ENCODE data around the gene PPY.
"Not testable (repeated sequence)": the region's sequence is repeated elsewhere in the genome, so short reads cannot be mapped to it uniquely, and the experiment has no call there.

The PPY gene

DNA sequence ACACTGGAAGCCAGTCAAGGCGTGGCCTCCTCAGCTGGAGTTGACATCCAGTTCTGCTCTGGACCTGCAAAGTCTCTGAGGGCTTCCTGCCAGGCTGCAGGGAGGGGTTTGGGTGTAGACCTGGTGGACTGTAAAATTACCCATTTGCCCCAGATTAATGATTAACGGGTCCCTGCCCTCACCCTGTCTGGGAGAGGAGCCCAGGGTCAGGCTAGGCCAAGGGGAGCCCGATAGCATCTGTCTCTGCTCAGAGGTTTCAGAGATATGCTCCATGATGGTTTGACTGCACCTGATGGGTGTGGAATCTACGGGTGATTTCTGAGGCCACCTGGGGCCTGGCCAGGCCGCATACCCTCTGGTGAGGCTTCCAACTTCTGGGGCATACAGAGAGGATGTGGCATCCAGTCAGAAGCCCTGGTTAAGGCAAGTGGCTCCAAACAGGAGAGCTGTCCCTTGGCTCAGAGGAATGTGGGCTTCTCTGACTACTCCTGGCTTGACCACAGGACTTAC, 11.2 kb downstream of the PPY start:
- no peak for DNase-seq (ENCODE audit: low read depth)

DNA sequence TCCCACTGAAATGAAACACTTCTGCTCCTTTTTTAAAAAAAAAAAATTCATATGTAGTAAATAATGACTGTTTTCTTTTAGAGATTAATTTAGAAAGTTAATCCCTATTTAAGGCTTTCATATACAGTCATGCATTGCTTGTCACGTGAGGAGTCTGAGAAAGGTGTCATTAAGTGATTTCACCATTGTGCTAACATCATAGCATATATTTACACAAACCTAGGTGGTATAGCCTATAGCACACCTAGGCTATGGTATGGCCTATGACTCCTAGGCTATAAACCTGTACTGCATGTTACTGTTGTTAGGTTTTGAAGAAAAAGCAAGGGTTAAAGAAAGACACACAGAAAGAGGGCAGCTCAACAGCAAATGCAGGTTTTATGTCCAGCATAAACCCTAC, 13.7 kb downstream of the PPY start:
- no peak for DNase-seq (ENCODE audit: low read depth)

DNA sequence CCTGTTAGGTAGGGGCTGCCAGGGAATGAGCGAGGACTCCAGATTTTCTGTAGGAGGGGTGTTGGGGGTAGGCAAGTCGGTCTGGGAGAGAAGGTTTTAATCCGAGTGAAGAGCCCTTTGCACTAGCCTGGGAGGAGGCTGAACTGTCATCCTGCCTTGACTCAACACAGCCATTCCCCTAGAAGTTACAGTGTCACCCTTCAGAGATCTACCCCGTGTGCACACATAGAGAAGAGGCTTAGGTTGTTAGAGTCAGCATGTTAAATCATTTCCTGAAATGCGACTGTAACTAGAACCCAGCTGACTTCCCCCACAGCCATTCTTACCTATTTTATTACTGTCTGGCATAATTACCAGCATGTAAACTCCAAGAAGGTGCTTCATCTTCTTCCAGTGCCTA, 14.3 kb downstream of the PPY start:
- not testable (repeated sequence) for DNase-seq (ENCODE audit: low read depth)

DNA sequence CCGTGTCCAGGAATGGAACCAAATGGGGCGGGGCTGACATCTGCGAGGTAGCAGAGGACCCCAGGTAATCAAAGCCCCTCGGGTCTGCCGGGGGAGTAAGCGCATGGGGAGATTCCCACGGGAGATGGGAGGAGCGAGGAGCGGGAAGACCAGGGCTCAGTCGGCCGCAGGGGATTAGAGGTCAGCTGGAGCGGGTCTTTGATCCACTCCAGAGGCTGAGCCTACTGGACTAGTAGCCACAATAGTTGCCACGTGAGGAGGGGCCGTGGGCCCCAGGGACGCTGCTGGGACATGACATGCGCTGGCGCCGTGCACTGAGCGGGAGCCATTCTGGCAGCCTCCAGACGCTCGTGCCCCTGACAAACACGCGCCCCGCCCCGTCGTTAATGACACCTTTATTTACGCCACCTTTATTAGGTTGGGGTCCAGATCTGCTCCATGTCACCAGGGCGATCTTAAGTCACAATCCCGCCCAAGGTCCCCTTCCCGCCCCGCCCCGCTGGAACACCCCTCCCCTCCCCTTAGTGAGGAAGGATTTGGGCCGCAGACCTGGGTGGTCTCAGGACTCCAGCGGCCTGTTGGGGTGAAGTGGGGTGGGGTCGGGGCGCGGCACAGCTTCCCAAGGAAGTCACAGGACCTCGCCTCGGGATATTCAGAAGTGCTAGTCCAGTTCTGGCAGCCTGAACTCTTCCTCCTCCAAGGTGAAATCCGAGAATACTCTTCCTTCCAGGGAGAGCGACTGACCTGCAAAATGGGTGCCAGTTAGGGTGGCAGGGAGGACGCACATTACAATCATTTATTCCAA, 15.0 kb downstream of the PPY start:
- no peak for DNase-seq (ENCODE audit: low read depth)

DNA sequence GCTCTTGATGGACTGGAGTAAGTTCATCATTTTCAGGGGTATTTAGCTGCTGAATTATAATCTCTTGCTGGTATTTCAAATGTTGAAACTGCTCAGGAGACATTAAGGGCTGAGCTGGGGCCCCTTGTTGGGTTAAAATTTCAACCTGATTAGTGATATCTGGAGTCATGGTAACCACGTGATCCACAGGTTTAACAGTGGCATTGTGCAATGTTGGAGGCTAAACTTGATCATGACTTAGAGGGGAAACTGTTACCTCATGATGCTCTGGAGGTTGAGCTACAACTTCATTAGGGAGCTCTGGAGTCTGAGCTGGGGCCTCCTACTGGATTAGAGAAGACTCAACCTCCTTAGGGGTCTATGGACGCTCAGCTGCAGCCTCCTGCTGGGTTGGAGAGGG, 17.7 kb downstream of the PPY start:
- no peak for DNase-seq (ENCODE audit: low read depth)

DNA sequence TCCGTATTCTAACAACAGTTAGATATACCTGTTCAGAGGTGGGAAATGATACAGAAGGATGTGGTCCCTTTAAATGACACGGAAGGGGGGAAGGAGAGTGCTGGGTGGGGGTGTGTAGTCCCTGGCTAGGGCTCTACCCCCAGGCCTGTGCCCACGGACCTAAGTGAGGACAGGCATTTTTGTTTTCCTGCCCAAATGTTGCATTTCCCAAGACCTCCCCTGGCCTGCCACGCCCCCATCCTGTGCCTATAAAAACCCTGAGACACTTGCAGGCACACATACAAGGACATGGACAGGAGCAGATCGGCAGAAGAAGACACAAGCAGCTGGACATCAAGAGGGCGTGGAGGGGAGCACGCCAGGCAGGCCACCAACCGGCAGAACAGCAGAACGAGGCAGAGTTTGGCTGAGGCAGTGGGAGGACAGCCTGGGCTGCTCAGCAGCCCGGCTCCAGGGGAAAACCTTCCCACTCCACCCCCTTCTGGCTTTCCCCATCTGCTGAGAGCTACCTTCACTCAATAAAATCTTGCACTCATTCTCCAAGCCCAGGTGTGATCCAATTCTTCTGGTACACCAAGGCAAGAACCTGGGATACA, 21.7 kb downstream of the PPY start:
- no peak for DNase-seq (ENCODE audit: low read depth)

DNA sequence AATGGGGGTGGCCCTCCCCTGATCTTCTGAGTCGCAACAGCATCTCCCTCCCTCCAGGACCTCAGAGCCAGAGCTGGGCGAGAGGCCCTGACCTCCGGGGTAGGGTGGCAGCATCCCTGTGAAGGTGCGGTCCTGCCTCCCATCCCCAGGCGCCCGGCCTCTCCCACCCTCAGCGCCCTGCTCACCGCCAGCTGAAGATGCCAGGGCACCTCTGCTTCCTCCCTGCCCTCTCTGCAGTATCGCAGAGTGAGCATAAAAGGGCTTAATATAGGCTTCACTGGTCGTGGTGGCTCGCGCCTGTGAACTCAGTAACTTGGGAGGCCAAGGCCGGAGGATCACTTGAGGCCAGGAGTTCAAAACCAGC, 24.3 kb downstream of the PPY start:
- DNase-seq (ENCODE audit: low read depth) = no peak

DNA sequence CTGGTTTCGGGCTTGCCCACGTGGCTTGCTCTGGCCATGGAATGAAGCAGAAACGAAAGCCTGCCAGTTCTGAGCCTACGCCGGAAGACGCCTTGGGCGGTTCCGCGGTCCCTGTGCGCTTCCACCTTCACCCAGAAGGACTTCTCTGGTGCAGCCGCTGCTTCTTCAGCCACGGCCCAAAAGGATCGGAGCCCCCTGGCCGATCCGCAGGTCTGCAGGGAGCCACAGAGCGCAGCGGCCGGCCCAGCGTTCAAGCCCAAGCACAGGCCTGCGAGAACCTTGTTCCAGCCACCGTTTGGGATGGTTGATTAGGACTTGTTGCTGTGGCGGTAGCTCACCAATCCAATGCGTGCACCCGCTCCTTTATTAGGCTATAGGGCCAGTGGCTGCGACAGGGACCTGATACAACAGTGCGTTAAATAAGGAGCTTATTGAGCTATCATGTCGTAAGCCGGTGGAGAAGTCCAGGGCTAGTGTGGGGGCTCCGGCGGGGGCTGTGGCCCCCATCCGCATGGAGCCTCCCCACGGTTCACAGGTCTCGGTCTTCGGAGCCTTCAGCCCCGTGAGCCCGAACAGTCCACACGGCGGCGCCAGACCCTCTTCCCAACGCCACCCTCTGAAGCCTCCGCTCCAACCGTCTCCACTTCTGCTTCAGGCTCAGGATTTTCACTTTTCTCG, 24.8 kb downstream of the PPY start:
- peak; percentile 34 for DNase-seq (ENCODE audit: low read depth)

DNA sequence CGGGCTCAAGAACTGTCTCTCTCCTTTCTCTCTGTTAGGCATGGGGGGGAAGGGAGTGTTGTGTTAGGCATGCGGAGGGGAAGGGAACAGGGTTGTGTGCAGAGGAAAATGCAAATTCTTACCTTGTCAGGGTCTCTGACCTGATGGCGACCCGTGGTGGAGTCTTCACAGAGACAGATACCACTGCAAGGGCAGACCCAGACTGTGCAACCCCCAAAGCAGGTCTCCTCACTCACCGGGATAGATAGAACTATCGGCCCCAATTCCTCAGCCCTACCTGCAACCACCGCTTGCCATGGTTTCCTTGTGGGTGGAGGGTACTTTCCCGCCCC, 25.3 kb downstream of the PPY start:
- no peak for DNase-seq (ENCODE audit: low read depth)

DNA sequence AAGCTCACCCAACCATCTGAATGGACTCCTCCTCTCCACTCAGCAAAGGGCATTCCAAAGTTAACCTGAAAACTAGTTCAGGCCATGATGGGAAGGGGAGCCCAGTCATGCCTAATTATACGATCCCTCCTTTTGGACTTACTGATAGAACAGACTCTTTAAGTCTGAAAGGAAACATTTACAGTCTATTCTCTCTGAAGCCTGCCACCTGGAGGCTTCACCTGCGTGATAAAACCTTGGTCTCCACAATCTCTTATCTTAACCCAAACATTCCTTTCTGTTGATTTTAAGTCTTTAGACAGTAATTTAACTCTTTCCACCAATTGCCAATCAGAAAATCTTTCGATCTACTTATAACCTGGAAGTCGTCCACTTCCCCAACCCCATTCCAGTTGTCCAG, 25.9 kb downstream of the PPY start:
- no peak for DNase-seq (ENCODE audit: low read depth)

DNA sequence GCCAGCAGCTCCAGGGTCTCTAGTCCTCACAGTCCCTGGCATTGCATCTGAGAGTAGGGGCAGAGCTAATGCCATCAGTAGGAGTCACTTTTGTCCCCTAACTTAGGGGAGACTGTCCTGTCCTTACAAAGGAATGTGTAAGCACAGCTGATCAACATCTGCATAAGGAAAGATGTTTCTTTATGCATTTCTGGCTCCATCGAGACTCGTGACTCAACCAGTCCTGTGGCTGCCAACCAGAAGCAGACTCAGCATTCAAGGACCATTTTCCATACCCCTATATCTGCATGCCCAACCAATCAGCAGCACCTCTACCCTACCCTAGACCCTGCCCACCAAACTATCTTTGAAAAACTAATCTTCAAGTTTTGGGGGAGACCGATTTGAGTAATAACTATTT, 26.7 kb downstream of the PPY start:
- DNase-seq (ENCODE audit: low read depth) = no peak

DNA sequence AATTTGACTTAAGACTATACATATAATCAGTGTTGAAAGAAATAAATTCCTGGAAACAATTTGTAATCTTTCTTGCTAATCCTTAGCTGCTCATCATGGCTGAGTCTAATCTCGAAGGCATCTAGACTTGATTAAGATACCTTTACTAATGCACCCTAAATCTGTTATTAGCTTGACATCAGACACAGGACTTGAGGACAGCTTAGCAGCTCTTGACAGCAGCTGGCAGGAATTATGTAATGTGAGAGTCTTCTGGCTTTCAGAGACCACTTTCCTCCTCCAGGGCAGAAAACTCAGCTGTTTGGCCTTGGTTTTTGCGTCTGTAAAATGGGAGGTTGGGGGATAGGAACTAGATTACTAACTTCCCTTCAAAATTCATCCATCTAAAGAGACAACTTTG, 27.8 kb downstream of the PPY start:
- no peak for DNase-seq (ENCODE audit: low read depth)

DNA sequence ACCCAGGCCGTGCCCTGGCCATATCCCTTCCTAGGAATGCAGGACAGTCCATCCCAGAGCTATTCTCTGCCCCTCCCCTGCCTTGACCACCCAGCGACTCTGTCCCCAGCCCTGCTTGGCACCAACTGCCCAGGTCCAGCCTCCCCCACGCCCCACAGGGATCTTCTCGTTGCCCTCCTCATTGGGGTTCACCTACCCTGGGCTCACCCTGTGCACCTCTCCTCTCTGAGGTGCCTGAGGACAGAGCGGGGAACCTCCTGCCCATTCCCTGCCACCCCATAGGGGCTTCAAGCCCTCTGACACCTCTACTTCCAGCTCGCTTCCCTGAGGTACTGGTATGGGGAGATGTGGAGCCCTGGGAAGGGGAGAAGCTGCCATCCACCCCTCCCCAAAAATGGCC, 28.7 kb downstream of the PPY start:
- no peak for DNase-seq (ENCODE audit: low read depth)

DNA sequence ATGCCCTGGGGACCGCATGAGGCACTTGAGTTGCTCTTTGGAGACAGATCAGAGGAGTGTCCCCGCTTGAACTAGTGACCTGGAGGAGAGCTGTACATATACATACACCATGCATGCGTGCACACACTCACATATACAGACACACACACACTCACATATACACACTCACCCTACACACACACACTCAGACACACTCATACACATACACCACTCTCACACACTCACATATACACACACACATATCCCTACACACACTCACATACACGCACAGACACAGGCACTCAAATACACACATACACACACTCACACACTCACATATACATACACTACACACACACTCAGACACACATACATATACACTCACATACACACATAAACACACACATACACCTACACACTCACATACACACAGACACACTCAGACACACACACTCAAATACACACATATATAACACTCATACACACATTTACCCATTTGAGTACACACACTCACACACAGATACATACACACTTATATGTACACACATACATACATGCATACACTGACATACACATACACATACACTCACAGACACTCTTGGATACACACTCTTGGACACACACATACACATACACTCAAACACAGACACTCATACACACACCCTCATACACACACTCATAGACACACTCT, 29.5 kb downstream of the PPY start:
- no peak for DNase-seq (ENCODE audit: low read depth)

DNA sequence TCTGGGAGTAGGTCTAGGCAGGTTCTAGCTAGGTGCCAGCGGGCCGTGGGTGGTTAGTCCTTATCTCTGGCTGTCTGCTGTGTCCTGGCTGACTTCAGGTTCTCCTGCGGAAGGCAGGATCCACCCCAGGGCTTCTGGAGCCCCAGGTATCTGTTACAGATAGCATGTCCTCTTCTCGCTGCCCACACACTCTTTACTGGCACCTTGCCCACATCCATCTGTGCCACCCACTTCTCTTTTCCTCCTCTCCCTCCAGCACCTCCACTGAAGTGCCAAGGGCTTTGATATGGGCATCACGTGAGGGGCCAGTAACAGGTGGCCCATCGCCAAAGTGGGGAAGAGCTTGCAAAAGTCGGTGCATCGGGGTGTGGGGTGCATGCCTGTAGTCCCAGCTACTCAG, 30.4 kb downstream of the PPY start:
- DNase-seq (ENCODE audit: low read depth) = no peak

DNA sequence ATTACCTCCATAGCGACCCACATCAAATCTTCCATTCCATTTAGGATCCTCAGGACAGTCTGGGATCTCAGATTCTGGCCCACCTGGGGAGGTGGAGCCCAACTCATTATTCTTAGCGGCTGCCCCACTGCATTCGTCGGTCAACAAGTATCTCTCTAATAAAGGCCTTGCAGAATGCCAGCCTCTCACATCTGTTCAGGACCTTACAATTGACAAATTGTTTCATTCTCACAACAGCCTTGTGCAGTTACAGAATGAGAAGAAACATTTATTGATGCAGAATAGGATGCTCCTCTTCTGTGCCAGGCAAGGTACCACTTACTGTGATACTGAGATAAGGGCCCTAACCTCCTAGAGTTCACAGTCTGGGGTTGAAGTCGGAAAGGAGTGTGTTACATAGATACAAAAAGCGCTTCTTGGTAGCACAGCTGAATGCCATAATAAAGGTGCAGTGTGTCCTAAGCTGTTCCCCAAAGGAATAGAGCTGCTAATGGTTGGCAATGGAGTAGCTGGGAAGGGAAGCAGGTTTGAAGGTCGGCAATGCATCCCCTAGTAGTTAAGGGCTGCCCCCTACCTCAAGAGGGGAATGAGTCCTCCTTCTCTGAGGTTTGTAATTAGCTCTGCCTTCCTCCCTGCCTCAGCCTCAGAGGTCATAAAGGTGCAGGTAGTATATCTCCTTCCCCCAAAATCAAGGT, 32.6 kb downstream of the PPY start:
- no peak for DNase-seq (ENCODE audit: low read depth)

DNA sequence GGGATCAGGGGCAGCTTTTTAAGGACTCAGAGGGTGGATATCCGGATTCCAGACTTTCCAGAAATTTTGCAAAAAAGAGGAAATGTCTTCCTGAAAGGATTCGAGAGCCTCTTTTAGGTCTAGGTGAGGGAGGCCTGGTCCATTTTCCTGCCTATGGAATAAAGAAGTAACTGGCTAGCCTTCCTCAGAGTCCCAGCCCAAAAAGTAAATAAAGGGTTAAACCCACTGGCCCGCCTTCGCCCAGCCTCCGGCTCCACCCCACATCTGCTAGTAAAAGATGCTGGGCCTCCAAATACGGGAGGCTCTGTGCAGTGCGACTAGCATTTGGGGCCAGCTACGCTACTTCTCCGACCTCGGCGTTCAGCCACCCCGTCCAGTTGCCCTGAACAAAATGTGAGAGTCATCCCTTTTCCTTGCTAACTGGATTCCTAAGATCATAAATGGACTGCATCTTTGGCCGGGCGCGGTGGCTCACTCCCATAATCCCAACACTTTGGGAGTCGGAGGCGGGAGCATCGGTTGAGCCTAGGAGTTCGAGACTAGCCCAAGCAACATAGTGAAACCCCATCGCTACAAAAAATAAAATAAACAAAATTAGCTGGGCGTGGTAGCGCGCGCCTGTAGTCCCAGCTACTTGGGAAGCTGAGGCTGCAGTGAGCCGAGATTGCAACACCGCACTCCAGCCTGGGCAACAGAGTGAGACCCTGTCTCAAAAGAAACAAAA, 34.1 kb downstream of the PPY start:
- peak; percentile 23 for DNase-seq (ENCODE audit: low read depth)

DNA sequence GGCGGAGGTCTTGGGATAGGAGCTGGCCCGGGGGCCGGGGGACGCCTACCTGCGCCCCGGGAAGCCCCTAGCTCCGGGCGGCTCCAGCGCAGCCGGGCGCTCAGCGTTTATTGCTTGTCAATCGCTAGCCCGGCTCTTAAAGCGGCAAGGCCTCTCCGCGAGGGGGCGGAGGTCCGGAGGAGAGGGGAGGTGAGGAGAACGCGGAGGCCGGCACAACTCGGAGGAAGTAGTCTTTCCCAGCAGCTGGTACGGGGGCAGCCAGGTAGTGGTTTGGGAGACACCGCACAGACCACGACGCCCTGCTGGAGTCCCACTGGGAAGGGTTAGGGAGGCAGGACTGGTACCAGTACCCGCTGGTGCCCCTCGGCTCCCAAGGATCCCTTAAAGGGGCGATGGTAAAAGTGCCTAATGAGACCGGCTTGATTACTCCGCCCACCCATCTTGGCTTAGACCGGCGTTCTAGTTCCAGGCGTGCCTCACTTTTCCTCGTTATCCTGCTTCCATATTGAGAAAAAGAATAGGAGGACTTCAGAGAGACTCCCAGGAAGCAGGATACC, 34.8 kb downstream of the PPY start, which contains the start of gene MPP2:
Gene MPP2 (minus strand): TSS at position 112 of the 557 bp plus-strand sequence. CDS start 3,076 bp downstream, outside the sequence.
- peak; percentile 38 for DNase-seq (ENCODE audit: low read depth)

DNA sequence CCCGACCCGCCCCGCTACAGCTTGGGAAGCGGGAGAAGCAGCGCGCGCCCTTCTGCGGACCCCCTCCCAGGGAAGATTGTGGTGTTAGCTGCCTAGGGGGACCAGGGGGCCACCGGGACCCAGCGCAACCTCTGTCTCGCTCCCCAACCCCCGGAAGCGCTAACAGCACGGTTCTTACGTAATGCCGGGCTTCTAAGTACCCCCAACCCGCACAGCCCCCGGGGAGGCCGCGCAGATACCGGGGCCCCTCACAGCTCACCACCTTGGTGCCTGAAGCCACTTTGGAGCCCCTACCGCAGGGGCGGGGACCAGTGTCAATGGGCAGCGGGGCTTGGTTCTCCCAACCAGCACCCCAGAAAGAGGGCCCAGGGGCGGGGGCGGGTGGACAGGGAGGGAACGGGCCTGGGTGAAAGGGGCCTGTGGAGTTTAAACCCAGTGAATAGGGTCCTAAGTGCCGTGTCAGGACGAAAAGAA, 35.3 kb downstream of the PPY start:
- DNase-seq (ENCODE audit: low read depth) = no peak

DNA sequence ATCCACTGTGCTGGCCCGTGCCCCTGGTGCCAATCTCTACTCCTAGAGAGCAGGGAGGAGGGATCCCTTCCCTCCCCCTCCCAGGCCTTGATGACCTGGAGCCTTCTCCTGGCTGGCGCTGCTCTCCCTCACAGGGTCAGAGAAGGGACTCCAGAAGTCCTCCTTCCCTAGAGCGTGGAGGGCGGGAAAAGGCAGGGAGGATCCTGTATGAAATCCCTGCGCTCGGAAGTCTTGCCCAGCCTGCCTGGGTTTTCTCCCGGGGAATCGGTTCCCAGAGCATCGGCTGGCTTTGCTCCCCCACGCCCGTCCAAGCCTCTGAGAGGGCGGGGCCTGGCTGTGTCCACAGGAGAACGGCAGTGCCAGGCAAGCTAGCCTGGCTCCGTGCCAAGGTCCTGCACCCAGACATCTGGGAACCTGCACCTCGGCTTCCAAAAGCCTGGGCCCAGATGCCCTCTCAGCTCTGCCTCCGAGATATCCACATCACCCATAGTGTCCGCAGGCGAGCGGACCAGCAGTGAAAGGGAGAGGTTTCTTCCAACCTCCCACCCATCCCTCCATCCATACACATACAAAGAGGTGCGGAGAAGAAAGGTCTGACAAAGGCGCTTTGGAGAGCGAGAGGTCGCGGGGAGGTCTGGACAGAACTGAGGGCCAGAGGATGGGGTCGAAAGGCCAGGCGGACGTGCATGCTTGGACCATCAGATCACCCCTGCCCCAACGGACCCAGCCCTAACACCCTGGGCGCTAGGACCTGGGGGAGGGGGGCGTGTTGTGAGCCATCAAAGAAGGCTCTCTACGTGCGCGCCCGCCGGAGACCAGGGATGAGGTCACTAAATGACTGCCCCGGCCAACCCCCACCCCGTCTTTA, 36.1 kb downstream of the PPY start:
- peak; percentile 33 for DNase-seq (ENCODE audit: low read depth)

Measured in T-helper 22 cell (primary cell).